ENCODE results near the gene CNTLN.

DNA sequence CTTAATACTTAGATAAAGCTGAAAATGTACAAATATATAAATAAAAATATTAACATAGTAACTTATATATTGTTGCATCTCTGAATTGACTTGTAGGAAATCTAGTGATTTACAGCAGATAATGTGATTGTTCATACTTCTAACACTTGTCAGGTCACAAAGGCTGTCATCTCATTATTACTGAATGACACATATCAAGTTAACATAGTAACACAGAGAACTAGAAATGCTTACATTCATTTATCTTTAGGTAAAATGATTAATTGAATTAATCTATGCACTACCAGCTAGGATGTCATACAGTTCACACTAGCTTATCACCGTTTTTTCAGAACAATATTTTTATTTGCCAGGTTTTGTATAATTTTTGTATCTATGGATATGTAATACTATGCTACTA lies 254.2 kb downstream of the CNTLN start:
- TF ChIP-seq, protein P1, sequence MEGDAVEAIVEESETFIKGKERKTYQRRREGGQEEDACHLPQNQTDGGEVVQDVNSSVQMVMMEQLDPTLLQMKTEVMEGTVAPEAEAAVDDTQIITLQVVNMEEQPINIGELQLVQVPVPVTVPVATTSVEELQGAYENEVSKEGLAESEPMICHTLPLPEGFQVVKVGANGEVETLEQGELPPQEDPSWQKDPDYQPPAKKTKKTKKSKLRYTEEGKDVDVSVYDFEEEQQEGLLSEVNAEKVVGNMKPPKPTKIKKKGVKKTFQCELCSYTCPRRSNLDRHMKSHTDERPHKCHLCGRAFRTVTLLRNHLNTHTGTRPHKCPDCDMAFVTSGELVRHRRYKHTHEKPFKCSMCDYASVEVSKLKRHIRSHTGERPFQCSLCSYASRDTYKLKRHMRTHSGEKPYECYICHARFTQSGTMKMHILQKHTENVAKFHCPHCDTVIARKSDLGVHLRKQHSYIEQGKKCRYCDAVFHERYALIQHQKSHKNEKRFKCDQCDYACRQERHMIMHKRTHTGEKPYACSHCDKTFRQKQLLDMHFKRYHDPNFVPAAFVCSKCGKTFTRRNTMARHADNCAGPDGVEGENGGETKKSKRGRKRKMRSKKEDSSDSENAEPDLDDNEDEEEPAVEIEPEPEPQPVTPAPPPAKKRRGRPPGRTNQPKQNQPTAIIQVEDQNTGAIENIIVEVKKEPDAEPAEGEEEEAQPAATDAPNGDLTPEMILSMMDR (IDR thresholded peaks at IDR 0.05; ENCODE audit: insufficient read depth, low read length, poor library complexity, severe bottlenecking) = no peak
- no peak for TF ChIP-seq EZH2phosphoT487 (conservative IDR thresholded peaks at IDR 0.05; ENCODE audit: low read length)
